Cardiac fibroblast (primary cell): ENCODE results near the gene TBC1D5.
"Not testable (repeated sequence)": the region's sequence is repeated elsewhere in the genome, so short reads cannot be mapped to it uniquely, and the experiment has no call there.

ENCODE experiments used
- DNase-seq, 2 donors: peaks; one replicate each; pipeline versions ENCODE4 v3.0.0 to v3.0.0-alpha.2; 2010; ENCODE audit warnings: low read depth in 2 of 2
- H3K4me3 ChIP-seq, 2 donors: replicated peaks in 1 of 2; 1 replicate in 1 of 2; 2 replicates in 1 of 2; pipeline ENCODE4 v1.5.1; 2011; ENCODE audit warnings: low read depth in 2 of 2, low read length in 2 of 2, mild to moderate bottlenecking in 2 of 2, moderate library complexity in 1 of 2
- TF ChIP-seq, protein P1 (sequence below): IDR thresholded peaks from one replicate; pipeline ENCODE4 v1.5.1; 2011; ENCODE audit warnings: low read depth, mild to moderate bottlenecking, low read length, inconsistent platforms

The TBC1D5 gene

DNA sequence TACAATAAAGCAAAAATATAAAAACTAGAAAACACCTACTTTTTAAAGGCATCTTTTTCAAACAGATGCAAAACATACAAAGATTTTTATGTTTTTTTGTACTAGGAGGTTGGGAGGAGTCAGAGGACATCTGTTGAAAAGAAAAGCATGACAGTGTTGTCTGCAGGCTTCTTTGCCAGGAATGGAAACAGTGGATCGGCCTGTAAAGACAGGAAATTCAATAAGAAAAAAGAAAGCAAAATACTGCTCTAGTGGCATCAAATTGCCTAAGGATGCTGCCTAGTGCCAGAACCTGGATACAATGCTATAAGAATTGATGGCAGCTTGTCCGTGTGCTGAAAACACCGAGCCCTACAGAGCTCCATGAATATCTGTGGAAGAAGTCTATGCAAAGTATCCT lies 69.9 kb downstream of the TBC1D5 start:
- H3K4me3 ChIP-seq = no peak overlapping the region
- TF ChIP-seq, protein P1, sequence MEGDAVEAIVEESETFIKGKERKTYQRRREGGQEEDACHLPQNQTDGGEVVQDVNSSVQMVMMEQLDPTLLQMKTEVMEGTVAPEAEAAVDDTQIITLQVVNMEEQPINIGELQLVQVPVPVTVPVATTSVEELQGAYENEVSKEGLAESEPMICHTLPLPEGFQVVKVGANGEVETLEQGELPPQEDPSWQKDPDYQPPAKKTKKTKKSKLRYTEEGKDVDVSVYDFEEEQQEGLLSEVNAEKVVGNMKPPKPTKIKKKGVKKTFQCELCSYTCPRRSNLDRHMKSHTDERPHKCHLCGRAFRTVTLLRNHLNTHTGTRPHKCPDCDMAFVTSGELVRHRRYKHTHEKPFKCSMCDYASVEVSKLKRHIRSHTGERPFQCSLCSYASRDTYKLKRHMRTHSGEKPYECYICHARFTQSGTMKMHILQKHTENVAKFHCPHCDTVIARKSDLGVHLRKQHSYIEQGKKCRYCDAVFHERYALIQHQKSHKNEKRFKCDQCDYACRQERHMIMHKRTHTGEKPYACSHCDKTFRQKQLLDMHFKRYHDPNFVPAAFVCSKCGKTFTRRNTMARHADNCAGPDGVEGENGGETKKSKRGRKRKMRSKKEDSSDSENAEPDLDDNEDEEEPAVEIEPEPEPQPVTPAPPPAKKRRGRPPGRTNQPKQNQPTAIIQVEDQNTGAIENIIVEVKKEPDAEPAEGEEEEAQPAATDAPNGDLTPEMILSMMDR = no peak
- DNase-seq = peak; percentile 14 to 26

DNA sequence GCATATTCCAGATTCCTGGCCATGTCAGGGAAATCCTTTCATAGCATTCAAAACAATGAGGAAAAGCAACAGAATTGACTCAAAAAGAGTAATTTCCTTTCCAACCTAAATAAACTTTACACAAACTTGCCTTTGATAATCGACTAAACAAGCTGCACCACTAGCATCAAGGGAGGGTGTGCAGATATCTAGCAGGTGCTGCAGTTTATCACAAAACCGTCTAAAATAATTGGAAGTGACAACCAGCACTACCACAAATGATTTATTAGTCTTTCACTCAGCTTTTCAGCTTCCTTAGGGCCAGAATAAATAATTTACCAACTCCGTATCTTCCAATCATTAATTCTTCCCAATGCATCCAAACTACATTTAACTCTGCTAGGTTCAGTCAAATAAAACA lies 71.7 kb downstream of the TBC1D5 start:
- TF ChIP-seq, protein P1 = no peak
- no peak for DNase-seq
- no peak overlapping the region for H3K4me3 ChIP-seq

DNA sequence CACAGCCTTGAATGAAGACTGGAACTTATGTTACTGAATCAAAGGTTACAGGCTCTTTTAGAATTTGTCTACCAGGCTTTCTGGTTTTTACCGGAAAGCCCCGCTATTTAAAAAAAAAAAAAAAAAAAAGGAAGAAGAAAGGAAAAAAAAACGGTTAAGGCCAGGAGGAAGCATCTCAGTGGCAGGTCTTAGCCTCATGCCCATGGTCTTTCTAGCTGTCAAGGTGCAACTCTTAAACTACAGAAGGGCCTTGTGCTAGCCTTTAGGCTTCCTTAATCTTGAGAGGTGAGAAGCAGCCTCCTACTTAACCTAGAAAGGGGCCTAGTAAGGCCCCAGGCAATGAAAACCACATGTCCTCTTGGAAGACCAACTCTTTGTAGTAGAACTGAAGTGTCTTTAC lies 77.5 kb downstream of the TBC1D5 start:
- TF ChIP-seq, protein P1 = no peak
- DNase-seq = no peak
- H3K4me3 ChIP-seq = no peak overlapping the region

DNA sequence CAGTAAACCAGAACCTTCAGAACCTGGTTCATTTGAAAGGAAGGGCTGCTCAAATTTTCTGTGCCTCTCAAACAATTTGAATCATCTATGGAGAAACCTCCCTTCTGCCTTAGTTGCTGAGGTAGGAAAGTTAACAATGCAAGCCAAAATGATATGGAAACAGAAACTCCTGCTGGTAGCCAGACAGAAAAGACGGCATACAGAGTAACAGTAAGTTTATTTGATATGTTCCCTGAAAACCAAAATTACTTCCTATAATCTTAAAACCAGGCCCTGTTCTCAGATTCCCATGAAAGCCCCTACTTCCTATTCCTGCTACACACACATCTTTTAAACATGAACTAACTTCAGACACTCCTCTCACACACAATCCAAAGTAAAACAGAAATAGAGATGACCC lies 86.2 kb downstream of the TBC1D5 start:
- no peak overlapping the region for H3K4me3 ChIP-seq
- TF ChIP-seq, protein P1 = no peak
- no peak for DNase-seq

DNA sequence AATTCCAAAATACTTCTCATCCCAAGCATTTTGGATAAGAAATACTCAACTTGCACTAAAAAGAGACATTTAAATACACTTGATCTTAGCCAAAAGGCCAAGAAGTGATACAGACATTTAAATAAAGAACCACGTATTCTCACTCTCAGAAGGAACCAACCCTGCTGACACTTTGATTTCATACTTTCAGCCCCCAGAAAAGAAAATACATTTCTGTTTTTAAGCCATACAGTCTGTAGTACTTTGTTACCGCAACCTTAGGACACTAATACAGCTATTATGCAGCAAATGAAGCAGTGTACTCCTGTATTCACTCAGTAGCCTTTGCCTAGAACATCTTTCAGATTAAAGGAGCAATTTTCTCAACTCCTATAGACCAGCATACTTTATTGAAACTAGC lies 86.7 kb downstream of the TBC1D5 start:
- no peak overlapping the region for H3K4me3 ChIP-seq
- TF ChIP-seq, protein P1 = no peak
- no peak for DNase-seq

DNA sequence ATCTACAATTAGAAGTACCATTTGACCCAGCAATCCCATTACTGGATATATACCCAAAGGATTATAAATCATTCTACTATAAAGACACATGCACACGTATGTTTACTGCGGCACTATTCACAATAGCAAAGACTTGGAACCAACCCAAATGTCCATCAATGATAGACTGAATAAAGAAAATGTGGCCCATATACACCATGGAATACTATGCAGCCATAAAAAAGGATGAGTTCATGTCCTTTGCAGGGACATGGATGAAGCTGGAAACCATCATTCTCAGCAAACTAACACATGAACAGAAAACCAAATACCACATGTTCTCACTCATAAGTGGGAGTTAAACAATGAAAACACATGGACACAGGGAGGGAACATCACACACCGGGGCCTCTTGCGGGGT lies 92.7 kb downstream of the TBC1D5 start:
- H3K4me3 ChIP-seq, DNase-seq: not testable (repeated sequence)

DNA sequence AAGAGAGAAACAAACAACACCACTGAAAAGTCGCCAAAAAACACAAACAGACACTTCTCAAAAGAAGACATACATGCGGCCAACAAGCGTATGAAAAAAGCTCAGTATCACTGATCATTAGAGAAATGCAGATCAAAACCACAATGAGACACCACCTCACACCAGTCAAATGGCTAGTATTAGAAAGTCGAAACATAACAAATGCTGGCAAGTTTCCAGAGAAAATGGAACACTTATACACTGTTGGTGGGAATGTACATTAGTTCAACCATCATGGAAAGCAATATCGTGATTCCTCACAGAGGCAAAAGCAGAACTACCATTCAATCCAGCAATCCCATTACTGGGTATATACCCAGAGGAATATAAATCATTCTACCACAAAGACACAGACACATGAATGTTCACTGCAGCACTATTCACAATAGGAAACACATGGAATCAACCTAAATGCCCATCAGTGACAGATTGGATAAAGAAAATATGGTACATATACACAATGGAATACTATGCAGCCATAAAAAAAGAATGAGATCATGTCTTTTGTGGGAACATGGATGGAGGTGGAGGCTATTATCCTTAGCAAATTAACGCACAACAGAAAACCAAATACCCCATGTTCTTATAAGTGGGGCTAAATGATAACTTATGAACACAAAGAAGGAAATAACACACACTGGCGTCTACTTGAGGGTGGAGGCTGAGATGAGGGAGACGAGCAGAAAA lies 93.6 kb downstream of the TBC1D5 start:
- not testable (repeated sequence) for H3K4me3 ChIP-seq, DNase-seq

DNA sequence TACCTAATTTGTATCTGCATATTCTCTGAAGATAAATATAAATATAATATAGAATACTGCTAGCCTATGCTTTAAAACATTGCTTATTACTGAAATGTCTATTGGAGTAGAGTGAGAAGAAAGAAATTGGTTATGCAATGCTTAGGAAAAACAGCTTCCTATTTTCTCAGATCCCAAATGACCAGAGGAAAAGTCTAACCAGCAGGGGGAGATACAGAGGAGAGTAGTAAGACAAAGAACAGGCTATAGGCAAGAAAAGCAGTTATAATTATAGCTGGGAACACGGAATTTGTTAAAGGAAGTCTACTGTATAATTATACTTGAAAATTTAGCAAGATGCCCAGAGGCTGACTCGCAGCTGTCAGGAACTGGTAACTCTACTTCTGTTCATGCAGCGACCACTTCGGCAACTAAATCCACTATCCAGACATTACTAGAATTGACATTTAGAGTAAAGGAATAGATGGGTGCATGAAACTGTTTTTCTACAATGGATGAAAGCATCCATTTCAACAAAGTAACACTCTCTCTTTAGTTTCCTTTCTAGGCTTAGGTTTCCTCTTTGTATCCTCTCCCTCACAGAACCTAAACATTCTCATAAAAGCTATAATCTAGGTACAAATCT lies 97.2 kb downstream of the TBC1D5 start:
- no peak overlapping the region for H3K4me3 ChIP-seq
- TF ChIP-seq, protein P1 = peak; percentile 76
- peak; percentile 82 to 86 for DNase-seq
